GM20000 (cell line): Measurements from ENCODE around the gene CLIC3.

Experiments
- DNase-seq: peaks from one replicate; pipeline ENCODE4 v3.0.0; 2012; ENCODE audit warnings: low spot score
- CTCF ChIP-seq: IDR thresholded peaks from 2 replicates; pipeline ENCODE4 v1.5.1; 2012; ENCODE audit warnings: mild to moderate bottlenecking, control low read depth; ENCODE audit errors: extremely low read depth, missing control alignments

The CLIC3 gene

GRCh38 chr9:136975644-136976043, 20.7 kb downstream of the CLIC3 start:
- no peak for DNase-seq

GRCh38 chr9:136974817-136975535, 21.4 kb downstream of the CLIC3 start:
- DNase-seq: no peak

More at GRCh38 chr9:136975644-136976043, 20.7 kb downstream of the CLIC3 start:
- TF ChIP-seq CTCF: peak; percentile 5

GRCh38 chr9:136973618-136974617, 22.4 kb downstream of the CLIC3 start:
- no peak for DNase-seq
- no peak for TF ChIP-seq CTCF

More at GRCh38 chr9:136974817-136975535, 21.4 kb downstream of the CLIC3 start:
- TF ChIP-seq CTCF: no peak

- no peak for DNase-seq
- no peak for TF ChIP-seq CTCF
These were observed 23.6 kb downstream of the CLIC3 start for GRCh38 chr9:136972743-136973142.

- DNase-seq: no peak
- TF ChIP-seq CTCF: no peak
These were observed 24.0 kb downstream of the CLIC3 start for GRCh38 chr9:136972335-136972734.

GRCh38 chr9:136971746-136972145, 24.6 kb downstream of the CLIC3 start:
- no peak for DNase-seq
- TF ChIP-seq CTCF: no peak

GRCh38 chr9:136970361-136970760, 26.0 kb downstream of the CLIC3 start:
- TF ChIP-seq CTCF: no peak
- no peak for DNase-seq
